Activated naive CD4-positive, alpha-beta T cell treated with anti-CD3 and anti-CD28 coated beads, Interleukin-2, amount 50 U/mL, for 72 hours (primary cell): ENCODE data around the gene TNFRSF21. TPM values are rescaled to one million over a fixed set of nuclear protein-coding genes. Genes with fewer than 3 reads are reported as not detected.

Source experiments
- ATAC-seq, 2 donors: fragments of 150-1000 bp; cut with Tn5 transposase; 2 replicates each; pipeline ENCODE4 v1.10.0; 2021; ENCODE audit warnings: mild to moderate bottlenecking in 2 of 2, moderate library complexity in 2 of 2
- DNase-seq, 2 donors: peaks; one replicate each; pipeline ENCODE4 v3.0.0; 2021 to 2022; ENCODE audit warnings: low spot score in 2 of 2
- H3K27ac Mint-ChIP-seq, 2 donors: one replicate each; pipeline ENCODE4 v1.8.0; 2022; ENCODE audit warnings: mild to moderate bottlenecking in 2 of 2, mixed read lengths in 2 of 2
- H3K36me3 Mint-ChIP-seq, 2 donors: one replicate each; pipeline ENCODE4 v1.8.0; 2022; ENCODE audit warnings: mixed read lengths in 2 of 2
- H3K9me3 Mint-ChIP-seq, 2 donors: one replicate each; pipeline ENCODE4 v1.8.0; 2022; ENCODE audit warnings: mixed read lengths in 2 of 2
- total RNA-seq, 2 donors: library from RNA; stranded (reverse); gene quantifications; one replicate each; pipeline ENCODE4 v1.2.3, GENCODE V29; 2022

Gene TNFRSF21
- 1 to 10 TPM; 1.8 to 2.0 TPM for total RNA-seq

- H3K36me3 Mint-ChIP-seq = peaks cover 0 to 9% of the 10 kb centered on the region in 2 donors
- DNase-seq = peak; percentile 80 to 89
Observed at GRCh38 chr6:47309291-47310130, at the start of gene TNFRSF21. TNFRSF21 (minus strand) TSS chr6:47309905; CDS start chr6:47309511, 394 bp downstream.

DNA sequence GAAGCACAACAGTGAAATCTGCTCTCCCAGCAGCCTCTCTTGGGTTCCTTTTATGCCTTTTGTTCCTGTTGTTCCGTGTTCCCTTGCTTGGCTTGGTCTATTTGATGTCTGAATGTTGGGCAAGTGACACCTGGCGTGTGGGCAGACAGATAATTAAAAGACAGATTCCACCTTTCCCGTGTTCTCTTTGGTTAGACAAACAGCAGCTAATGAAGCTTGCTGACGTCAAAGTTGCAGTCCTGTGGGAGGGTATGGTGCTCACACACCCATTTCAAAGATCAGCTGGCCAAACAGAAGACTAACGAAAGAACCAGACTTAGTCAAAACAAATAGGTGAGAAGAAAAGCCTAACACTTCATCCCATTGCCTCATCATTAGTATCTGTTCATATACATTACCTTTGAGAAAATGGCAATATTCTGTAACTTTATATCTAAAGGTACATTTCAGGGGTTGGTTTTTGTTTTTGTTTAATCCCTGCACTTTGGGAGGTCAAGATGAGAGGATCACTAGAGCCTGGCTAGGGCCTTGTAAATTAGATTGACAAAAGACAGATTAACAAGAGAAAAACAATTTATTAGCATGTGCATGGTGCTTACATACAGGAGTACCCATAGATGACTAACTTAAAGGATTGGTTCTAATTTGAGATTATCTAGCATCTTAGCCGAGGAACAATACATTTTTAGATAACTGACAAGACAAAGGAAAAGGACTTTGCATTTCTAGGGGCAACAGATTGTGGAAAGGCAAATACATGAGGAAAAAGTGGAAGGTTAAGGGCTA lies 48.9 kb upstream of the TNFRSF21 start:
- DNase-seq (no peak), ATAC-seq (no peak)
- H3K27ac Mint-ChIP-seq = no peak overlapping the region

More at GRCh38 chr6:47309291-47310130, at the start of gene TNFRSF21:
- ATAC-seq = peak; percentile 98 to 99
- Mint-ChIP-seq H3K27ac (peak within 1 kb of the TSS in 1 of 2 donors; percentile 59), H3K9me3 (no peaks in the 10 kb centered on the region)

GRCh38 chr6:47357827-47358226 lies 48.1 kb upstream of the TNFRSF21 start:
- no peak for ATAC-seq
- Mint-ChIP-seq H3K9me3 (no peaks in the 10 kb centered on the region), H3K36me3 (no peaks in the 10 kb centered on the region), H3K27ac (no peak overlapping the region)
- DNase-seq = no peak

More for the DNA sequence above, 48.9 kb upstream of the TNFRSF21 start:
- Mint-ChIP-seq H3K36me3 (no peaks in the 10 kb centered on the region), H3K9me3 (no peaks in the 10 kb centered on the region)

- no peaks in the 10 kb centered on the region for H3K9me3 Mint-ChIP-seq
- no peaks in the 10 kb centered on the region for H3K36me3 Mint-ChIP-seq
- no peak for DNase-seq
- no peak for ATAC-seq
- no peak overlapping the region for H3K27ac Mint-ChIP-seq
Observed at GRCh38 chr6:47355496-47355895, 45.8 kb upstream of the TNFRSF21 start.

GRCh38 chr6:47353871-47354270 lies 44.2 kb upstream of the TNFRSF21 start:
- Mint-ChIP-seq H3K9me3 (no peaks in the 10 kb centered on the region), H3K27ac (no peak overlapping the region), H3K36me3 (no peaks in the 10 kb centered on the region)
- DNase-seq = no peak
- ATAC-seq = no peak

- H3K36me3 Mint-ChIP-seq = no peaks in the 10 kb centered on the region
- no peaks in the 10 kb centered on the region for H3K9me3 Mint-ChIP-seq
- H3K27ac Mint-ChIP-seq = no peak overlapping the region
- ATAC-seq (no peak), DNase-seq (no peak)
Observed at GRCh38 chr6:47352966-47353365, 43.3 kb upstream of the TNFRSF21 start.

DNA sequence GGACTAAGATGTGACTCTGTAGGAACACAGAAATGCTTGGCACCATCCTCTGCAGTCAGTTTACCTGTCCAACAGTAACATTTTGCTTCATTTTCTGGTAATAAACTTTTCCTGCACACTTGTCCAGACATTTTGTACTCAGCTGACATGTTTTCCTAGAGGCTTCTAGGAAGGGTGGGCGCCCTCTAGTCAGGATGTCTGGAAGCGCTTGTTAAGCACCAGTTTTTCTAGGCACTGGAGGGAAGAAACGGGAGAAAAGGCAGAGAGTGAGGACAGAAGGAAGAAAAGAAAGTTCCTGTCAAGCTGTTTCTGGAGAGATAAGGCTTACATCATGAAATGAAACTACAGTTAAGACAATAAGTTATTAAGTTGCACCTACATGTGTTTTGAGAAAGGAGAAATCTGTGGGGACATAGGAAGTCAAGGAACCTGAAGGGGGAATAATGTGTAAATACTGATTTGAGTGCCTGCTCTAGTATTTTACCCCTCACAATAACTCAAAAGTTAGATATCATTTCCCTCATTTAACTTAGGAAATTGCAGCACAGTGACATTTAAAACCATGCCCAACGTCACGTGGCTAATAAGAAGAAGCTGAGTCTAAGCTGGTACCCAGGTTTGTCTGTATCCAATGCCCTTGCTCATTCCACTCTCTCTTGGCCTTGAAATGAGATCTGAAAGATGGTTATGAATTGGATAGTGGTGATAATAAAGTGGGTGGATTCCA lies 42.7 kb upstream of the TNFRSF21 start:
- DNase-seq (no peak), ATAC-seq (no peak)
- Mint-ChIP-seq H3K27ac (no peak overlapping the region), H3K36me3 (no peaks in the 10 kb centered on the region), H3K9me3 (no peaks in the 10 kb centered on the region)

- no peaks in the 10 kb centered on the region for H3K36me3 Mint-ChIP-seq
- ATAC-seq (no peak), DNase-seq (no peak)
- H3K27ac Mint-ChIP-seq = no peak overlapping the region
- H3K9me3 Mint-ChIP-seq = no peaks in the 10 kb centered on the region
Observed at GRCh38 chr6:47351621-47352020, 41.9 kb upstream of the TNFRSF21 start.

GRCh38 chr6:47349931-47350330 lies 40.2 kb upstream of the TNFRSF21 start:
- H3K9me3 Mint-ChIP-seq = no peaks in the 10 kb centered on the region
- H3K27ac Mint-ChIP-seq = no peak overlapping the region
- DNase-seq = no peak
- ATAC-seq = no peak
- H3K36me3 Mint-ChIP-seq = no peaks in the 10 kb centered on the region

- H3K36me3 Mint-ChIP-seq = no peaks in the 10 kb centered on the region
- H3K27ac Mint-ChIP-seq = no peak overlapping the region
- DNase-seq = no peak
- no peaks in the 10 kb centered on the region for H3K9me3 Mint-ChIP-seq
- ATAC-seq = no peak
Observed at GRCh38 chr6:47348316-47348863, 38.7 kb upstream of the TNFRSF21 start.

DNA sequence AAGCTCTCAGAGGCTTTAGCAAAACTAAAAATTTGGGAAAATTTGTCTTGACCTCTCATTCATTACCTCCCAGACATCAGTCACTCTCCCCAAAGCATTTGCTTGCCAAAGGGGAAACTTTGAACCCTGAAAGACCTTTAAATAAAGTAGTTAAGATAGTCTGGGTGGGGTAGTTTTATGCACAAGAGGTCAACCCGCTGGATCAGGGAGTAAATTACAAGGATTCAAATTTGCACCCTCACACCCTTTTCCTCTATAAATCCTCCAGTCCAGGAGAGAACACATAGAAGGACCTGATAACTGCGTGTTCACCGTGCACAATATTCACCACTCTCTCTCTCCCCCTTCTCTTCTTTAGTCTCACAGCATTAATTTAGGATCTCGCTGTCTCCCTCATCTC lies 36.1 kb upstream of the TNFRSF21 start:
- DNase-seq = no peak
- no peaks in the 10 kb centered on the region for H3K9me3 Mint-ChIP-seq
- no peak overlapping the region for H3K27ac Mint-ChIP-seq
- no peak for ATAC-seq
- H3K36me3 Mint-ChIP-seq = no peaks in the 10 kb centered on the region

DNA sequence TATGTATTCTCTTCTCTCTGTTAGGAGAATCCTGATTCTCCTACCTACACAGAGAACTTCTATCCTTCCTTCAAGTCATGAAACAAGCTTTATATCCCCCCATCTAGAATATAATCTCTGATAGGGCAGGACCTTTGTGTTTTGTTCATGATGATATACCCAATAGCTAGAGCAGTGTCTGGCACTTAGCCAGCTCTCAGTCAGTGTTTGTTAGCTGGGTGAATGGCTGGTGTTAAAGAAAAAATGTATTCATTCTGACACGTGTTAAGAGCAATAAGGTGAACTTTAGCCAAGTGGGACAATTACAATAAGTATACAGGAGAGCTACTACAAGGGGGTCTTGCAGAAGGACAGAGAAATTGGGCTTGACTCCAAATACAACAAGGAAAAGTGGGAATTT lies 34.3 kb upstream of the TNFRSF21 start:
- Mint-ChIP-seq H3K27ac (no peak overlapping the region), H3K9me3 (no peaks in the 10 kb centered on the region), H3K36me3 (no peaks in the 10 kb centered on the region)
- ATAC-seq = no peak
- no peak for DNase-seq

DNA sequence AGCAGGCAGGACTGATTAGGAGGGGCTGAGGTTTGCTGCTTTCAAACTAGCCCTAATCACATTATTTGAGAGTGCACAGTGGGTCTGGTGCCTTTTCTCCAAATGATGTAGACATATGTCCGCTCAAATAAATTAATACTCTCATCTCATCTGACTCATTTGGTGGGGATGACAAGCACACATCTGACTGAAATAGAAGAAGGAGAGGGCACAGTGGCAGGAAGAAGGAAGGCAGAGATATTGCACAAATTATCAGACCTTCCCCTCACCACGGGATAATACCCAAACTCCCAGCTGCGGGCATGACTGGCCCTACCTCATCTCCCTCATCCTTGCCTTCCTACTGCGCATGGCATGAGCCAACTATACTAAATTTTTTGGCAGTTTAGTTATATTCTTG lies 33.9 kb upstream of the TNFRSF21 start:
- no peak for DNase-seq
- Mint-ChIP-seq H3K36me3 (no peaks in the 10 kb centered on the region), H3K9me3 (no peaks in the 10 kb centered on the region), H3K27ac (no peak overlapping the region)
- ATAC-seq = no peak

DNA sequence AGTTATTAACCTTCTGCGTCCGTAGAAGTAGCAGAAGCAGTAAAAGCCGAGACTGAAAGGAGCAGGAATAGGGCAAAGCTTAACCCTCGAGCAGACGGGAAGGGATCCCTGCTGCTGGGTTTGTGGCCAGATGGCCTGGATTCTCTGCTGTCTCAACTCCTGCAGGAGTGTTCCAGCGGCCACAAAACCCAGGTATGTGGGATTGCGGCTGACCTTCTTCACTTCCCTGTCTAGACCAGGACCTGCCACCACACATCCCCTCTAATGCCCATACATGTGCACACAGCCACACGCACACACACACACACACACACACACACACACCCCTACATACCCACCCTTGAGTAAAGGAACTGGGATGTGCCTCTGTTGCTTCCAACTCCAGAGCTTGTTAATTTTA lies 33.1 kb upstream of the TNFRSF21 start:
- Mint-ChIP-seq H3K9me3 (no peaks in the 10 kb centered on the region), H3K36me3 (no peaks in the 10 kb centered on the region), H3K27ac (no peak overlapping the region)
- ATAC-seq (no peak), DNase-seq (no peak)

GRCh38 chr6:47337519-47337918 lies 27.8 kb upstream of the TNFRSF21 start:
- no peak for ATAC-seq
- no peak for DNase-seq
- Mint-ChIP-seq H3K36me3 (no peaks in the 10 kb centered on the region), H3K27ac (no peak overlapping the region), H3K9me3 (no peaks in the 10 kb centered on the region)

- no peak overlapping the region for H3K27ac Mint-ChIP-seq
- DNase-seq (no peak), ATAC-seq (no peak)
- H3K9me3 Mint-ChIP-seq = peaks cover 0 to 6% of the 10 kb centered on the region in 2 donors
- peaks cover 0 to 7% of the 10 kb centered on the region in 2 donors for H3K36me3 Mint-ChIP-seq
Observed at GRCh38 chr6:47336334-47336733, 26.6 kb upstream of the TNFRSF21 start.

DNA sequence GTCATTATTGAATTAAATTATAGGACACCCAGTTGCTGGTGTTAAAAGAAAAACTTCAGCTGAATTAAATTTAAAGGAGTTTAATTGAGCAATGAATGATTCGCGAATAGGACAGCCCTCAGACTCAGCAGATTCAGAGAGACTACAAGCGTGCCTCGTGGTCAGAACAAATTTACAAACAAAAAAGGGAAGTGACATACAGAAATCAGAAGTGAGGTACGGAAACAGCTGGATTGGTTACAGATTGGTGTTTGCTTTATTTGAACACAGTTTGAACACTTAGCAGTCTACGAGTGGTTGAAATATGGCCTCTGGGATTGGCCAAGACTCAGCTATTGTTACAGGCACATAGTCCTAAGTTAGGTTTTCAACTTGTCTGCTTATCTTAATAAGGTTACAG lies 25.8 kb upstream of the TNFRSF21 start:
- no peak for DNase-seq
- H3K27ac Mint-ChIP-seq = no peak overlapping the region

More for the DNA sequence above, 25.8 kb upstream of the TNFRSF21 start:
- ATAC-seq = no peak
- Mint-ChIP-seq H3K36me3 (peaks cover 0 to 7% of the 10 kb centered on the region in 2 donors), H3K9me3 (peaks cover 3 to 6% of the 10 kb centered on the region in 2 donors)
